HEK293 (cell line): ENCODE results near the gene BIRC6.

Experiments used
- CTCF ChIA-PET: fragments of 350-600 bp; formaldehyde crosslinking; extraction: SDS; loops from one replicate; lab custom pipeline; 2021; ENCODE audit warnings: antibody characterized with exemption; lab: Yijun Ruan, JAX
- POLR2A ChIA-PET: fragments of 300-600 bp; formaldehyde crosslinking; extraction: SDS; loops from one replicate; lab custom pipeline; 2020; ENCODE audit warnings: antibody characterized with exemption, inconsistent platforms; lab: Yijun Ruan, JAX
- H3K27ac ChIP-seq: fragments of 200-500 bp; sonication (Bioruptor generic); 2 replicates; pipeline ENCODE4 v1.5.1; 2014; ENCODE audit warnings: low read depth, low read length, control low read depth, inconsistent platforms; ENCODE audit errors: extremely low read depth
- H3K36me3 ChIP-seq, 2 experiments: fragments of 200-500 bp in 1 of 2; sonication (Bioruptor generic) in 1 of 2; 1 replicate in 1 of 2; 2 replicates in 1 of 2; pipeline ENCODE4 v1.5.1; 2014 to 2017; ENCODE audit warnings: inconsistent platforms in 2 of 2, low read length in 2 of 2; ENCODE audit not compliant: control insufficient read depth in 2 of 2, insufficient read depth in 1 of 2
- H3K4me1 ChIP-seq: fragments of 200-500 bp; sonication (Bioruptor generic); 2 replicates; pipeline ENCODE4 v1.5.1; 2014; ENCODE audit warnings: mild to moderate bottlenecking, low read length, inconsistent platforms; ENCODE audit not compliant: control insufficient read depth, insufficient read depth
- H3K4me3 ChIP-seq: 2 replicates; pipeline ENCODE4 v1.5.1; 2011; ENCODE audit warnings: low read depth, mild to moderate bottlenecking, control low read depth, low read length, moderate library complexity
- H3K9me3 ChIP-seq: fragments of 200-500 bp; sonication (Bioruptor generic); 2 replicates; pipeline ENCODE4 v1.5.1; 2014; ENCODE audit warnings: low read depth, low read length, inconsistent platforms; ENCODE audit not compliant: control insufficient read depth, insufficient read depth
- EGR2 ChIP-seq: fragments of 450-650 bp; formaldehyde crosslinking; IDR thresholded peaks from 2 replicates; pipeline ENCODE4 v1.5.1; 2016; ENCODE audit warnings: low read depth, missing biosample characterization, missing genetic modification characterization
- GFI1B ChIP-seq: fragments of 450-650 bp; formaldehyde crosslinking; IDR thresholded peaks from 2 replicates; pipeline ENCODE4 v1.5.1; 2016; ENCODE audit warnings: missing biosample characterization, missing genetic modification characterization
- GLIS2 ChIP-seq: fragments of 450-650 bp; formaldehyde crosslinking; IDR thresholded peaks from 2 replicates; pipeline ENCODE4 v1.5.1; 2016; ENCODE audit warnings: missing biosample characterization, missing genetic modification characterization
- KLF1 ChIP-seq: fragments of 450-650 bp; formaldehyde crosslinking; IDR thresholded peaks from 2 replicates; pipeline ENCODE4 v1.5.1; 2016; ENCODE audit warnings: missing biosample characterization, missing genetic modification characterization
- KLF10 ChIP-seq: fragments of 450-650 bp; IDR thresholded peaks from 2 replicates; pipeline ENCODE4 v1.5.1; 2018; ENCODE audit warnings: missing biosample characterization, mild to moderate bottlenecking, missing genetic modification characterization
- PRDM1 ChIP-seq: fragments of 450-650 bp; formaldehyde crosslinking; IDR thresholded peaks from 2 replicates; pipeline ENCODE4; 2016; ENCODE audit warnings: missing biosample characterization, missing genetic modification characterization
- SCRT2 ChIP-seq: fragments of 450-650 bp; formaldehyde crosslinking; IDR thresholded peaks from 2 replicates; pipeline ENCODE4 v1.5.1; 2016; ENCODE audit warnings: missing biosample characterization, missing genetic modification characterization
- ZBTB21 ChIP-seq: fragments of 450-650 bp; formaldehyde crosslinking; IDR thresholded peaks from 2 replicates; pipeline ENCODE4 v1.5.1; 2017; ENCODE audit warnings: missing biosample characterization, missing genetic modification characterization
- ZEB2 ChIP-seq: fragments of 450-650 bp; formaldehyde crosslinking; IDR thresholded peaks from 2 replicates; pipeline ENCODE4 v1.5.1; 2016; ENCODE audit warnings: missing biosample characterization, missing genetic modification characterization
- ZFHX2 ChIP-seq: fragments of 450-650 bp; formaldehyde crosslinking; conservative IDR thresholded peaks from 2 replicates; pipeline ENCODE4 v1.5.1; 2016; ENCODE audit warnings: missing biosample characterization, missing genetic modification characterization
- ZFP3 ChIP-seq: fragments of 450-650 bp; formaldehyde crosslinking; IDR thresholded peaks from 2 replicates; pipeline ENCODE4 v1.5.1; 2016; ENCODE audit warnings: low read depth, missing biosample characterization, missing genetic modification characterization
- ZNF155 ChIP-seq: fragments of 450-650 bp; formaldehyde crosslinking; IDR thresholded peaks from 2 replicates; pipeline ENCODE4 v1.5.1; 2016; ENCODE audit warnings: missing biosample characterization, missing genetic modification characterization
- ZNF221 ChIP-seq: fragments of 450-650 bp; formaldehyde crosslinking; IDR thresholded peaks from 2 replicates; pipeline ENCODE4 v1.5.1; 2017; ENCODE audit warnings: missing biosample characterization, missing genetic modification characterization, borderline replicate concordance
- ZNF24 ChIP-seq: fragments of 450-650 bp; formaldehyde crosslinking; IDR thresholded peaks from 2 replicates; pipeline ENCODE4 v1.5.1; 2016; ENCODE audit warnings: missing biosample characterization, missing genetic modification characterization
- ZNF350 ChIP-seq: fragments of 450-650 bp; formaldehyde crosslinking; IDR thresholded peaks from 2 replicates; pipeline ENCODE4 v1.5.0; 2017; ENCODE audit warnings: missing biosample characterization, mild to moderate bottlenecking, missing genetic modification characterization
- ZNF555 ChIP-seq: fragments of 450-650 bp; formaldehyde crosslinking; conservative IDR thresholded peaks from 2 replicates; pipeline ENCODE4 v1.5.1; 2017; ENCODE audit warnings: missing biosample characterization, mild to moderate bottlenecking, missing genetic modification characterization, inconsistent platforms
- ZNF623 ChIP-seq: fragments of 450-650 bp; formaldehyde crosslinking; IDR thresholded peaks from 2 replicates; pipeline ENCODE4 v1.5.1; 2016; ENCODE audit warnings: missing biosample characterization, missing genetic modification characterization
- ZNF654 ChIP-seq: fragments of 450-650 bp; formaldehyde crosslinking; IDR thresholded peaks from 2 replicates; pipeline ENCODE4 v1.5.1; 2016; ENCODE audit warnings: low read depth, missing biosample characterization, missing genetic modification characterization
- ZNF747 ChIP-seq: fragments of 450-650 bp; formaldehyde crosslinking; IDR thresholded peaks from 2 replicates; pipeline ENCODE4 v1.5.1; 2016; ENCODE audit warnings: missing biosample characterization, missing genetic modification characterization
- ZNF830 ChIP-seq: fragments of 450-650 bp; IDR thresholded peaks from 2 replicates; pipeline ENCODE4 v1.5.0; 2018; ENCODE audit warnings: missing biosample characterization, missing genetic modification characterization, low read depth, mild to moderate bottlenecking, moderate library complexity
- ZNF837 ChIP-seq: fragments of 450-650 bp; formaldehyde crosslinking; IDR thresholded peaks from 2 replicates; pipeline ENCODE4 v1.5.1; 2016; ENCODE audit warnings: missing biosample characterization, missing genetic modification characterization
- ZXDB ChIP-seq: fragments of 450-650 bp; formaldehyde crosslinking; IDR thresholded peaks from 2 replicates; pipeline ENCODE4 v1.5.1; 2016; ENCODE audit warnings: missing biosample characterization, missing genetic modification characterization
- TF ChIP-seq, protein P1 (sequence below): fragments of 450-650 bp; formaldehyde crosslinking; IDR thresholded peaks from 2 replicates; pipeline ENCODE4 v1.5.1; 2016; ENCODE audit warnings: missing biosample characterization, missing genetic modification characterization
- TF ChIP-seq, protein P2 (sequence below): fragments of 450-650 bp; formaldehyde crosslinking; IDR thresholded peaks from 2 replicates; pipeline ENCODE4 v1.5.1; 2016; ENCODE audit warnings: missing biosample characterization, missing genetic modification characterization
- TF ChIP-seq, protein P3 (sequence below): fragments of 450-650 bp; formaldehyde crosslinking; IDR thresholded peaks from 2 replicates; pipeline ENCODE4 v1.5.1; 2016; ENCODE audit warnings: missing biosample characterization, missing genetic modification characterization
- TF ChIP-seq, protein P4 (sequence below): fragments of 450-650 bp; formaldehyde crosslinking; IDR thresholded peaks from 2 replicates; pipeline ENCODE4 v1.5.1; 2016; ENCODE audit warnings: missing biosample characterization, missing genetic modification characterization
- TF ChIP-seq, protein P5 (sequence below): fragments of 450-650 bp; formaldehyde crosslinking; IDR thresholded peaks from 2 replicates; pipeline ENCODE4 v1.5.1; 2017; ENCODE audit warnings: missing biosample characterization, missing genetic modification characterization
- TF ChIP-seq, protein P6 (sequence below): fragments of 450-650 bp; formaldehyde crosslinking; IDR thresholded peaks from 2 replicates; pipeline ENCODE4 v1.5.1; 2016; ENCODE audit warnings: missing biosample characterization, missing genetic modification characterization

BIRC6 gene

DNA sequence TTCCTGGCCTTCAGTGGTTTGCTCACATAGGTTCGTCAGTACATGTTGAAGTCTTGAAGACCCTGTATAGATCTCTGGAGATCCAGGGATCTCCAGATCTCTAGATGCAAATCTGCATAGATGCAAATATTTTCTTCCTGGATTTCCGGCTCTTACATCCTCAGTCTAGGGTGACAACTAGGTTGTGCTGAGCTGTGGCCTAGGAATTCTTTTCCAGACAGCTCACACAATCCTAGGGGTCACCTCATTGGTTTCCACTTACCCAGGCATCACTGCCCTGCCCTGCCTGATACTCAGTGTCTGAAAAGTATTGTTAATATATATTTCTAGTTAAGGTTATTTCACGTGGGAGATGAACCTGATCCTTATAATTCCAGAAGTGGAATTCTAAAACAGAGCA lies 165.9 kb downstream of the BIRC6 start:
- CTCF ChIA-PET = interaction anchor here (0.6 kb wide), 1 partner anchor 14 kb away, joined by 3 read pairs; no protein-coding TSS in a partner anchor
- no peaks in the 10 kb centered on the region for H3K9me3 ChIP-seq
- TF ChIP-seq GFI1B = no peak
- TF ChIP-seq, protein P1, sequence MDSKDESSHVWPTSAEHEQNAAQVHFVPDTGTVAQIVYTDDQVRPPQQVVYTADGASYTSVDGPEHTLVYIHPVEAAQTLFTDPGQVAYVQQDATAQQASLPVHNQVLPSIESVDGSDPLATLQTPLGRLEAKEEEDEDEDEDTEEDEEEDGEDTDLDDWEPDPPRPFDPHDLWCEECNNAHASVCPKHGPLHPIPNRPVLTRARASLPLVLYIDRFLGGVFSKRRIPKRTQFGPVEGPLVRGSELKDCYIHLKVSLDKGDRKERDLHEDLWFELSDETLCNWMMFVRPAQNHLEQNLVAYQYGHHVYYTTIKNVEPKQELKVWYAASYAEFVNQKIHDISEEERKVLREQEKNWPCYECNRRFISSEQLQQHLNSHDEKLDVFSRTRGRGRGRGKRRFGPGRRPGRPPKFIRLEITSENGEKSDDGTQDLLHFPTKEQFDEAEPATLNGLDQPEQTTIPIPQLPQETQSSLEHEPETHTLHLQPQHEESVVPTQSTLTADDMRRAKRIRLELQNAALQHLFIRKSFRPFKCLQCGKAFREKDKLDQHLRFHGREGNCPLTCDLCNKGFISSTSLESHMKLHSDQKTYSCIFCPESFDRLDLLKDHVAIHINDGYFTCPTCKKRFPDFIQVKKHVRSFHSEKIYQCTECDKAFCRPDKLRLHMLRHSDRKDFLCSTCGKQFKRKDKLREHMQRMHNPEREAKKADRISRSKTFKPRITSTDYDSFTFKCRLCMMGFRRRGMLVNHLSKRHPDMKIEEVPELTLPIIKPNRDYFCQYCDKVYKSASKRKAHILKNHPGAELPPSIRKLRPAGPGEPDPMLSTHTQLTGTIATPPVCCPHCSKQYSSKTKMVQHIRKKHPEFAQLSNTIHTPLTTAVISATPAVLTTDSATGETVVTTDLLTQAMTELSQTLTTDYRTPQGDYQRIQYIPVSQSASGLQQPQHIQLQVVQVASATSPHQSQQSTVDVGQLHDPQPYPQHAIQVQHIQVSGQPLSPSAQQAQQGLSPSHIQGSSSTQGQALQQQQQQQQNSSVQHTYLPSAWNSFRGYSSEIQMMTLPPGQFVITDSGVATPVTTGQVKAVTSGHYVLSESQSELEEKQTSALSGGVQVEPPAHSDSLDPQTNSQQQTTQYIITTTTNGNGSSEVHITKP (tag by site-specific recombination) = no peak
- no peak for TF ChIP-seq ZNF555 (tag by site-specific recombination)
- no peak for TF ChIP-seq ZNF747 (tag by site-specific recombination)
- TF ChIP-seq, protein P2, sequence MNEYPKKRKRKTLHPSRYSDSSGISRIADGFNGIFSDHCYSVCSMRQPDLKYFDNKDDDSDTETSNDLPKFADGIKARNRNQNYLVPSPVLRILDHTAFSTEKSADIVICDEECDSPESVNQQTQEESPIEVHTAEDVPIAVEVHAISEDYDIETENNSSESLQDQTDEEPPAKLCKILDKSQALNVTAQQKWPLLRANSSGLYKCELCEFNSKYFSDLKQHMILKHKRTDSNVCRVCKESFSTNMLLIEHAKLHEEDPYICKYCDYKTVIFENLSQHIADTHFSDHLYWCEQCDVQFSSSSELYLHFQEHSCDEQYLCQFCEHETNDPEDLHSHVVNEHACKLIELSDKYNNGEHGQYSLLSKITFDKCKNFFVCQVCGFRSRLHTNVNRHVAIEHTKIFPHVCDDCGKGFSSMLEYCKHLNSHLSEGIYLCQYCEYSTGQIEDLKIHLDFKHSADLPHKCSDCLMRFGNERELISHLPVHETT = no peak
- TF ChIP-seq ZNF654 (tag by site-specific recombination) = no peak
- TF ChIP-seq ZNF350 = no peak
- no peak for TF ChIP-seq ZFP3 (tag by site-specific recombination)
- TF ChIP-seq ZNF830 (tag by site-specific recombination) = no peak
- TF ChIP-seq ZFHX2 (tag by site-specific recombination) = no peak
- no peak for TF ChIP-seq ZNF221 (tag by site-specific recombination)
- TF ChIP-seq KLF10 = no peak
- peaks cover 54 to 65% of the 10 kb centered on the region in 2 experiments for H3K36me3 ChIP-seq
- no peaks in the 10 kb centered on the region for H3K4me1 ChIP-seq
- POLR2A ChIA-PET = no interaction called here
- no peak overlapping the region for H3K4me3 ChIP-seq
- H3K27ac ChIP-seq = no peak overlapping the region

DNA sequence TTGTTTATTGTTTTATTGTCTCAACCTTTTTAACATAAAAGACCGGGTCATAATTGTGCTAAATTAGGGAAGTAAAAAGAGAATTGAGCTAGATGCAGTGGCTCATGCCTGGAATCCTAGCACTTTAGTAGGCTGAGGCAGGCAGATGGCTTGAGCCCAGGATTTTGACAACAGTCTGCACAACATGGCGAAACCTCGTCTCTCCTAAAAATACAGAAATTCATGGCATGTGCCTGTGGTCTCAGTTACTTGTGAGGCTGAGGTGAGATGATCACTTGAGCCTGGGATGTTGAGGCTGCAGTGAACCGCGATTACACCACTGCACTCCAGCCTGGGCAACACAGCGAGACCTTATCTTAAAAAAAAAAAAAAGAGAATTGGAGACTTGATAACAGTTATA lies 166.9 kb downstream of the BIRC6 start:
- CTCF ChIA-PET = interaction anchor here (0.7 kb wide), 1 partner anchor 9 kb away, joined by 3 read pairs; no protein-coding TSS in a partner anchor
- Histone ChIP-seq H3K9me3 (no peaks in the 10 kb centered on the region), H3K36me3 (peaks cover 46 to 64% of the 10 kb centered on the region in 2 experiments), H3K4me3 (no peak overlapping the region), H3K4me1 (no peaks in the 10 kb centered on the region), H3K27ac (no peak overlapping the region)
- POLR2A ChIA-PET = no interaction called here
- no peak for TF ChIP-seq ZNF837
- TF ChIP-seq, protein P3, sequence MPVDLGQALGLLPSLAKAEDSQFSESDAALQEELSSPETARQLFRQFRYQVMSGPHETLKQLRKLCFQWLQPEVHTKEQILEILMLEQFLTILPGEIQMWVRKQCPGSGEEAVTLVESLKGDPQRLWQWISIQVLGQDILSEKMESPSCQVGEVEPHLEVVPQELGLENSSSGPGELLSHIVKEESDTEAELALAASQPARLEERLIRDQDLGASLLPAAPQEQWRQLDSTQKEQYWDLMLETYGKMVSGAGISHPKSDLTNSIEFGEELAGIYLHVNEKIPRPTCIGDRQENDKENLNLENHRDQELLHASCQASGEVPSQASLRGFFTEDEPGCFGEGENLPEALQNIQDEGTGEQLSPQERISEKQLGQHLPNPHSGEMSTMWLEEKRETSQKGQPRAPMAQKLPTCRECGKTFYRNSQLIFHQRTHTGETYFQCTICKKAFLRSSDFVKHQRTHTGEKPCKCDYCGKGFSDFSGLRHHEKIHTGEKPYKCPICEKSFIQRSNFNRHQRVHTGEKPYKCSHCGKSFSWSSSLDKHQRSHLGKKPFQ (tag by site-specific recombination) = no peak
- TF ChIP-seq GLIS2 = no peak
- TF ChIP-seq ZNF24 (tag by site-specific recombination) = no peak
- TF ChIP-seq ZEB2 (tag by site-specific recombination) = no peak
- TF ChIP-seq ZXDB (tag by site-specific recombination) = no peak
- TF ChIP-seq, protein P4, sequence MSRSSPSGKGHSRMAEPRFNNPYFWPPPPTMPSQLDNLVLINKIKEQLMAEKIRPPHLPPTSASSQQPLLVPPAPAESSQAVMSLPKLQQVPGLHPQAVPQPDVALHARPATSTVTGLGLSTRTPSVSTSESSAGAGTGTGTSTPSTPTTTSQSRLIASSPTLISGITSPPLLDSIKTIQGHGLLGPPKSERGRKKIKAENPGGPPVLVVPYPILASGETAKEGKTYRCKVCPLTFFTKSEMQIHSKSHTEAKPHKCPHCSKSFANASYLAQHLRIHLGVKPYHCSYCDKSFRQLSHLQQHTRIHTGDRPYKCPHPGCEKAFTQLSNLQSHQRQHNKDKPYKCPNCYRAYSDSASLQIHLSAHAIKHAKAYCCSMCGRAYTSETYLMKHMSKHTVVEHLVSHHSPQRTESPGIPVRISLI = no peak
- no peak for TF ChIP-seq KLF1
- TF ChIP-seq, protein P5, sequence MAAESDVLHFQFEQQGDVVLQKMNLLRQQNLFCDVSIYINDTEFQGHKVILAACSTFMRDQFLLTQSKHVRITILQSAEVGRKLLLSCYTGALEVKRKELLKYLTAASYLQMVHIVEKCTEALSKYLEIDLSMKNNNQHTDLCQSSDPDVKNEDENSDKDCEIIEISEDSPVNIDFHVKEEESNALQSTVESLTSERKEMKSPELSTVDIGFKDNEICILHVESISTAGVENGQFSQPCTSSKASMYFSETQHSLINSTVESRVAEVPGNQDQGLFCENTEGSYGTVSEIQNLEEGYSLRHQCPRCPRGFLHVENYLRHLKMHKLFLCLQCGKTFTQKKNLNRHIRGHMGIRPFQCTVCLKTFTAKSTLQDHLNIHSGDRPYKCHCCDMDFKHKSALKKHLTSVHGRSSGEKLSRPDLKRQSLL (tag by site-specific recombination) = no peak
- no peak for TF ChIP-seq PRDM1 (tag by site-specific recombination)
- no peak for TF ChIP-seq ZNF155 (tag by site-specific recombination)
- no peak for TF ChIP-seq EGR2 (tag by site-specific recombination)
- no peak for TF ChIP-seq ZNF623
- no peak for TF ChIP-seq SCRT2
- no peak for TF ChIP-seq ZBTB21
- TF ChIP-seq, protein P6, sequence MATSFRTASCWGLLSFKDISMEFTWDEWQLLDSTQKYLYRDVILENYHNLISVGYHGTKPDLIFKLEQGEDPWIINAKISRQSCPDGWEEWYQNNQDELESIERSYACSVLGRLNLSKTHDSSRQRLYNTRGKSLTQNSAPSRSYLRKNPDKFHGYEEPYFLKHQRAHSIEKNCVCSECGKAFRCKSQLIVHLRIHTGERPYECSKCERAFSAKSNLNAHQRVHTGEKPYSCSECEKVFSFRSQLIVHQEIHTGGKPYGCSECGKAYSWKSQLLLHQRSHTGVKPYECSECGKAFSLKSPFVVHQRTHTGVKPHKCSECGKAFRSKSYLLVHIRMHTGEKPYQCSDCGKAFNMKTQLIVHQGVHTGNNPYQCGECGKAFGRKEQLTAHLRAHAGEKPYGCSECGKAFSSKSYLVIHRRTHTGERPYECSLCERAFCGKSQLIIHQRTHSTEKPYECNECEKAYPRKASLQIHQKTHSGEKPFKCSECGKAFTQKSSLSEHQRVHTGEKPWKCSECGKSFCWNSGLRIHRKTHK (tag by site-specific recombination) = no peak
